Measurements from ENCODE around the gene EPHB2. TPM values are rescaled to one million over a fixed set of nuclear protein-coding genes. Genes with fewer than 3 reads are reported as not detected.

Gene EPHB2
- total RNA-seq, 2 experiments from 2014 or later = 0.07 to 0.17 TPM

- CTCF ChIA-PET = no interaction called here
- H3K36me3 Mint-ChIP-seq = peaks cover 6% of the 10 kb centered on the region
These were observed 257.2 kb downstream of the EPHB2 start for GRCh38 chr1:22967833-22968232.

GRCh38 chr1:22969304-22969709 is 258.7 kb downstream of the EPHB2 start:
- intact Hi-C loops (cut with micrococcal nuclease) = no loop called here
- H3K9me3 Mint-ChIP-seq = peaks cover 13% of the 10 kb centered on the region
- POLR2A ChIA-PET = no interaction called here
- H3K4me1 Mint-ChIP-seq (ENCODE audit: low read depth) = no peaks in the 10 kb centered on the region
- H3K27ac Mint-ChIP-seq = no peak overlapping the region
- no peak for DNase-seq
- H3K36me3 Mint-ChIP-seq = peaks cover 6% of the 10 kb centered on the region
- CTCF ChIA-PET = no interaction called here
- peaks cover 34% of the 10 kb centered on the region for H3K27me3 Mint-ChIP-seq
- H3K4me3 Mint-ChIP-seq = no peak overlapping the region

More at GRCh38 chr1:22967833-22968232, 257.2 kb downstream of the EPHB2 start:
- H3K4me3 Mint-ChIP-seq = no peak overlapping the region
- peaks cover 13% of the 10 kb centered on the region for H3K9me3 Mint-ChIP-seq
- no peak for DNase-seq
- no peaks in the 10 kb centered on the region for H3K4me1 Mint-ChIP-seq (ENCODE audit: low read depth)
- POLR2A ChIA-PET = interaction anchor here (0.6 kb wide), 1 partner anchor 1561 kb away, joined by 4 read pairs; no protein-coding TSS in a partner anchor
- peaks cover 29% of the 10 kb centered on the region for H3K27me3 Mint-ChIP-seq
- intact Hi-C loops (cut with micrococcal nuclease) = no loop called here
- no peak overlapping the region for H3K27ac Mint-ChIP-seq

DNA sequence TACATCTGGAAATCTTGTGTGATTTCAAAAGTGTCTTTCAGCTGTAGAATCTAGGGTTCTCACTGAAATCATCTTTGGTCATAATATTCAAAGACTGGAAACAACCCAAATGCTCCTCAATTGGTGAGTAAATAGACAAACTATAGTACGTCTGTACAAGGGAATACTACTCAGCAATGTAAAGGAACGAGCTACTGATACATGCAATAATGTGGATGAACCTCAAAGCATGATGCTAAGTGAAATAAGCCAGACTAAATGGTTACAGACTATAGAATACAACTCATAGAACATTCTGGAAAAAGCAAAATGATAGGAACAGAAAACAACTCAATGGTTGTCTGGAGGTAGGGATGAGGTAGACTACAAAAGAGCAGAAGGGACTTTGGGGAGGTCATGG is 259.5 kb downstream of the EPHB2 start:
- Mint-ChIP-seq H3K27ac (no peak overlapping the region), H3K9me3 (peaks cover 13% of the 10 kb centered on the region), H3K36me3 (peaks cover 6% of the 10 kb centered on the region), H3K4me1 (ENCODE audit: low read depth) (no peaks in the 10 kb centered on the region), H3K27me3 (peaks cover 36% of the 10 kb centered on the region), H3K4me3 (no peak overlapping the region)
- POLR2A ChIA-PET = no interaction called here
- CTCF ChIA-PET = interaction anchor here (2.3 kb wide), 1 partner anchor 214 kb away, joined by 11 read pairs; no protein-coding TSS in a partner anchor
- no peak for DNase-seq
- intact Hi-C loops (cut with micrococcal nuclease) = no loop called here

Small RNA genes lying within 50 kb of the gene (microRNA-seq; reads per million reads assigned to microRNA genes)
- gene MIR4253 (ENCODE audit: borderline microRNAs expressed, borderline number of aligned reads, borderline replicate concordance) (not detected), gene MIR4684 (ENCODE audit: borderline microRNAs expressed, borderline number of aligned reads, borderline replicate concordance) (not detected)

Other genes starting within 250 kb of the EPHB2 start
- gene EPHA8, start 147.3 kb upstream of the EPHB2 start, total RNA-seq = not detected
- not detected for gene C1QA, start 74.2 kb upstream of the EPHB2 start, total RNA-seq
- gene C1QC, start 67.2 kb upstream of the EPHB2 start, total RNA-seq = not detected
- not detected for gene C1QB, start 57.6 kb upstream of the EPHB2 start, total RNA-seq